Trophoblast cell (in vitro differentiated cells and primary cell): ENCODE measurements around the gene NFATC2.

Experiments used
- DNase-seq, 2 donors: peaks; one replicate each; pipeline ENCODE4 v3.0.0-alpha.2; 2016
- H2AFZ ChIP-seq: 2 replicates; pipeline ENCODE4 v1.6.1; 2013; ENCODE audit warnings: low read length, moderate library complexity, mild to moderate bottlenecking; ENCODE audit not compliant: insufficient read depth, poor library complexity
- H2AK5ac ChIP-seq: 2 replicates; pipeline ENCODE4 v1.6.1; 2013; ENCODE audit warnings: mild to moderate bottlenecking, low read length
- H2BK120ac ChIP-seq: 2 replicates; pipeline ENCODE4 v1.6.1; 2013; ENCODE audit warnings: low read length, mild to moderate bottlenecking, moderate library complexity; ENCODE audit not compliant: insufficient read depth, poor library complexity
- H2BK12ac ChIP-seq: 2 replicates; pipeline ENCODE4 v1.6.1; 2013; ENCODE audit warnings: mild to moderate bottlenecking, low read length, moderate library complexity
- H2BK5ac ChIP-seq: 2 replicates; pipeline ENCODE4 v1.6.1; 2013; ENCODE audit warnings: low read length, low read depth, moderate library complexity, mild to moderate bottlenecking; ENCODE audit not compliant: poor library complexity
- H3K14ac ChIP-seq: 2 replicates; pipeline ENCODE4 v1.6.1; 2013; ENCODE audit warnings: mild to moderate bottlenecking, low read length
- H3K18ac ChIP-seq: 2 replicates; pipeline ENCODE4 v1.6.1; 2013; ENCODE audit warnings: mild to moderate bottlenecking, low read length
- H3K23ac ChIP-seq: 2 replicates; pipeline ENCODE4 v1.6.1; 2013; ENCODE audit warnings: low read length
- H3K27ac ChIP-seq: 2 replicates; pipeline ENCODE4 v1.5.1; 2013; ENCODE audit warnings: low read depth, mild to moderate bottlenecking, inconsistent platforms, low read length, moderate library complexity
- H3K27me3 ChIP-seq: 2 replicates; pipeline ENCODE4 v1.6.1; 2013; ENCODE audit warnings: inconsistent platforms, mild to moderate bottlenecking, low read length, moderate library complexity; ENCODE audit not compliant: insufficient read depth
- H3K36me3 ChIP-seq, 2 experiments: 1 replicate in 1 of 2; 2 replicates in 1 of 2; pipeline ENCODE4 v1.6.1; 2013; ENCODE audit warnings: low read length in 2 of 2, mild to moderate bottlenecking in 2 of 2, moderate library complexity in 1 of 2; ENCODE audit not compliant: insufficient read depth in 2 of 2, control insufficient read depth in 1 of 2
- H3K4ac ChIP-seq: 2 replicates; pipeline ENCODE4 v1.6.1; 2013; ENCODE audit warnings: low read depth, mild to moderate bottlenecking, low read length, moderate library complexity
- H3K4me1 ChIP-seq, 2 experiments: 1 replicate in 1 of 2; 2 replicates in 1 of 2; pipeline ENCODE4 v1.6.1; 2013; ENCODE audit warnings: low read length in 2 of 2, mild to moderate bottlenecking in 2 of 2, moderate library complexity in 1 of 2; ENCODE audit not compliant: insufficient read depth in 2 of 2, control insufficient read depth in 1 of 2
- H3K4me2 ChIP-seq: 2 replicates; pipeline ENCODE4 v1.6.1; 2013; ENCODE audit warnings: inconsistent platforms, mild to moderate bottlenecking, low read length, moderate library complexity
- H3K4me3 ChIP-seq: 2 replicates; pipeline ENCODE4 v1.5.1; 2013; ENCODE audit warnings: mild to moderate bottlenecking, low read depth, low read length, inconsistent platforms
- H3K79me1 ChIP-seq: one replicate; pipeline ENCODE4 v1.6.1; 2013; ENCODE audit warnings: low read length
- H3K79me2 ChIP-seq: 2 replicates; pipeline ENCODE4 v1.6.1; 2013; ENCODE audit warnings: low read length, mild to moderate bottlenecking; ENCODE audit not compliant: control insufficient read depth, insufficient read depth, poor library complexity
- H3K9ac ChIP-seq: 2 replicates; pipeline ENCODE4 v1.6.1; 2013; ENCODE audit warnings: mild to moderate bottlenecking, low read length
- H3K9me3 ChIP-seq: 2 replicates; pipeline ENCODE4 v1.6.1; 2013; ENCODE audit warnings: low read depth, mild to moderate bottlenecking, control low read depth, inconsistent platforms, low read length; ENCODE audit not compliant: insufficient read depth
- H4K12ac ChIP-seq: 2 replicates; pipeline ENCODE4 v1.6.1; 2013; ENCODE audit warnings: low read depth, mild to moderate bottlenecking, low read length, moderate library complexity
- H4K8ac ChIP-seq: 2 replicates; pipeline ENCODE4 v1.6.1; 2013; ENCODE audit warnings: low read depth, mild to moderate bottlenecking, low read length, moderate library complexity
- H4K91ac ChIP-seq: one replicate; pipeline ENCODE4 v1.6.1; 2013; ENCODE audit warnings: low read depth, mild to moderate bottlenecking, low read length, moderate library complexity
- WGBS: extraction: QIAGEN DNeasy Blood & Tissue Kit; methylation state at CpG from one replicate; pipeline ENCODE4 v1.1.7; 2013; ENCODE audit warnings: missing lambda C conversion rate; ENCODE audit not compliant: insufficient read length, insufficient coverage; ENCODE audit errors: extremely low coverage; 5-methylcytosine and 5-hydroxymethylcytosine counted together

The NFATC2 gene

GRCh38 chr20:51473256-51473655 is 69.3 kb downstream of the NFATC2 start:
- Histone ChIP-seq H3K79me2 (no peaks in the 10 kb centered on the region), H3K4me3 (no peak overlapping the region), H3K4me1 (no peaks in the 10 kb centered on the region), H4K8ac (no peak overlapping the region), H3K27ac (no peak overlapping the region), H2BK5ac (no peak overlapping the region), H4K91ac (no peak overlapping the region), H2AFZ (no peak overlapping the region), H3K4me2 (no peak overlapping the region), H2AK5ac (no peak overlapping the region), H2BK120ac (no peak overlapping the region), H4K12ac (no peak overlapping the region), H3K36me3 (peaks cover 11 to 16% of the 10 kb centered on the region in 2 experiments), H3K9me3 (no peaks in the 10 kb centered on the region), H2BK12ac (no peak overlapping the region), H3K18ac (no peak overlapping the region), H3K9ac (no peak overlapping the region), H3K4ac (no peak overlapping the region), H3K79me1 (no peaks in the 10 kb centered on the region), H3K14ac (no peak overlapping the region), H3K27me3 (no peaks in the 10 kb centered on the region), H3K23ac (no peak overlapping the region)
- no CpG with 5 or more reads among the region's 4 CpGs for WGBS
- no peak for DNase-seq

GRCh38 chr20:51470907-51471411 is 71.6 kb downstream of the NFATC2 start:
- Histone ChIP-seq H3K27ac (no peak overlapping the region), H3K4me1 (no peaks in the 10 kb centered on the region), H4K12ac (no peak overlapping the region), H3K23ac (no peak overlapping the region), H2BK12ac (no peak overlapping the region), H3K4me3 (no peak overlapping the region), H4K91ac (no peak overlapping the region), H3K4ac (no peak overlapping the region), H3K18ac (no peak overlapping the region), H3K14ac (no peak overlapping the region), H2BK5ac (no peak overlapping the region), H3K36me3 (peaks cover 11 to 16% of the 10 kb centered on the region in 2 experiments), H4K8ac (no peak overlapping the region), H3K4me2 (no peak overlapping the region), H2AK5ac (no peak overlapping the region), H3K9me3 (no peaks in the 10 kb centered on the region), H3K79me2 (no peaks in the 10 kb centered on the region), H2AFZ (no peak overlapping the region), H2BK120ac (no peak overlapping the region), H3K79me1 (no peaks in the 10 kb centered on the region), H3K9ac (no peak overlapping the region), H3K27me3 (no peaks in the 10 kb centered on the region)
- no peak for DNase-seq
- WGBS, result no CpG with 5 or more reads among the region's 3 CpGs

GRCh38 chr20:51470499-51470820 is 72.1 kb downstream of the NFATC2 start:
- H3K79me2 ChIP-seq, result no peaks in the 10 kb centered on the region
- no peak overlapping the region for H4K12ac ChIP-seq
- no peak for DNase-seq
- peaks cover 11 to 18% of the 10 kb centered on the region in 2 experiments for H3K36me3 ChIP-seq
- H4K8ac ChIP-seq, result no peak overlapping the region
- WGBS, result no CpG with 5 or more reads among the region's 5 CpGs
- no peak overlapping the region for H3K18ac ChIP-seq
- no peak overlapping the region for H2BK5ac ChIP-seq
- H3K27me3 ChIP-seq, result no peaks in the 10 kb centered on the region
- no peak overlapping the region for H4K91ac ChIP-seq
- H3K79me1 ChIP-seq, result no peaks in the 10 kb centered on the region
- no peaks in the 10 kb centered on the region for H3K4me1 ChIP-seq
- H2BK12ac ChIP-seq, result no peak overlapping the region
- H3K27ac ChIP-seq, result no peak overlapping the region
- no peak overlapping the region for H2AK5ac ChIP-seq
- H2BK120ac ChIP-seq, result no peak overlapping the region
- H3K4ac ChIP-seq, result no peak overlapping the region
- H2AFZ ChIP-seq, result no peak overlapping the region
- no peak overlapping the region for H3K4me2 ChIP-seq
- no peak overlapping the region for H3K14ac ChIP-seq
- H3K9me3 ChIP-seq, result no peaks in the 10 kb centered on the region
- no peak overlapping the region for H3K9ac ChIP-seq
- no peak overlapping the region for H3K4me3 ChIP-seq
- H3K23ac ChIP-seq, result no peak overlapping the region

GRCh38 chr20:51469578-51470498 is 72.7 kb downstream of the NFATC2 start:
- no peak overlapping the region for H3K18ac ChIP-seq
- peaks cover 8 to 16% of the 10 kb centered on the region in 2 experiments for H3K36me3 ChIP-seq
- H2BK120ac ChIP-seq, result no peak overlapping the region
- no peak overlapping the region for H3K4me3 ChIP-seq
- no peak overlapping the region for H4K91ac ChIP-seq
- no peak overlapping the region for H3K14ac ChIP-seq
- H4K12ac ChIP-seq, result no peak overlapping the region
- H3K79me1 ChIP-seq, result no peaks in the 10 kb centered on the region
- H3K4ac ChIP-seq, result no peak overlapping the region
- no peaks in the 10 kb centered on the region for H3K27me3 ChIP-seq
- no peak overlapping the region for H2AK5ac ChIP-seq
- H3K9me3 ChIP-seq, result no peaks in the 10 kb centered on the region
- no peaks in the 10 kb centered on the region for H3K4me1 ChIP-seq
- no peak for DNase-seq
- H3K23ac ChIP-seq, result no peak overlapping the region
- no peak overlapping the region for H2BK5ac ChIP-seq
- H3K9ac ChIP-seq, result no peak overlapping the region
- H3K27ac ChIP-seq, result no peak overlapping the region
- no peak overlapping the region for H2BK12ac ChIP-seq
- WGBS, result no CpG with 5 or more reads among the region's 11 CpGs
- no peak overlapping the region for H2AFZ ChIP-seq
- H3K79me2 ChIP-seq, result no peaks in the 10 kb centered on the region
- no peak overlapping the region for H4K8ac ChIP-seq
- H3K4me2 ChIP-seq, result no peak overlapping the region
